ENCODE results near the gene OTOG.

OTOG gene

DNA sequence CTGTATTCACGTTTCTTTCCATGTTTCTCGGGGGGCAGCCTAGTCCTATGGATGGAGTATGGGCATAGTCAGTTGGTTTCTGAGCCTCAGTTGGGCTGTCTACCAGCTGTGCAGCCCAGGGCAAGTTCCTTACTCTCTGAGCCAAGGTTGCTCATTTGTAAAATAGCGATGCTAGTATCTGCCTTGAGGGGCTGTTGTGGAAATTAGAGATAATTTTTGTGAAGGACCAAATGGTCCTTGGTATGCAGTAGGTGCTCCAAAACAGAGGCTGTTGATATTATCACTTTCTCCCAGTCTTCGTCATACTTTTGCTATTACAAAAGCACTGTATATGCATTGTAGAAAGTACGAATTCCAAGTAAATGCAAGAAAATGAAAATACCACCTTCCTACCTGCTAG is 89.7 kb downstream of the OTOG start:
- TF ChIP-seq, protein P1, sequence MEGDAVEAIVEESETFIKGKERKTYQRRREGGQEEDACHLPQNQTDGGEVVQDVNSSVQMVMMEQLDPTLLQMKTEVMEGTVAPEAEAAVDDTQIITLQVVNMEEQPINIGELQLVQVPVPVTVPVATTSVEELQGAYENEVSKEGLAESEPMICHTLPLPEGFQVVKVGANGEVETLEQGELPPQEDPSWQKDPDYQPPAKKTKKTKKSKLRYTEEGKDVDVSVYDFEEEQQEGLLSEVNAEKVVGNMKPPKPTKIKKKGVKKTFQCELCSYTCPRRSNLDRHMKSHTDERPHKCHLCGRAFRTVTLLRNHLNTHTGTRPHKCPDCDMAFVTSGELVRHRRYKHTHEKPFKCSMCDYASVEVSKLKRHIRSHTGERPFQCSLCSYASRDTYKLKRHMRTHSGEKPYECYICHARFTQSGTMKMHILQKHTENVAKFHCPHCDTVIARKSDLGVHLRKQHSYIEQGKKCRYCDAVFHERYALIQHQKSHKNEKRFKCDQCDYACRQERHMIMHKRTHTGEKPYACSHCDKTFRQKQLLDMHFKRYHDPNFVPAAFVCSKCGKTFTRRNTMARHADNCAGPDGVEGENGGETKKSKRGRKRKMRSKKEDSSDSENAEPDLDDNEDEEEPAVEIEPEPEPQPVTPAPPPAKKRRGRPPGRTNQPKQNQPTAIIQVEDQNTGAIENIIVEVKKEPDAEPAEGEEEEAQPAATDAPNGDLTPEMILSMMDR (IDR thresholded peaks at IDR 0.05; ENCODE audit: borderline replicate concordance, extremely low read depth, low read length, poor library complexity, severe bottlenecking) = no peak
- no peak for TF ChIP-seq EZH2 (IDR thresholded peaks at IDR 0.05; ENCODE audit: borderline replicate concordance, low read depth, low read length, severe bottlenecking)
- no peaks in the 10 kb centered on the region for H3K9me3 ChIP-seq (ENCODE audit: insufficient read depth, low read length, severe bottlenecking)
- H2AFZ ChIP-seq (ENCODE audit: low read depth, low read length) = no peak overlapping the region
- DNase-seq (no peak), ATAC-seq (ENCODE audit: insufficient read depth, low read depth) (no peak)
- no peak overlapping the region for H3K4me2 ChIP-seq (ENCODE audit: insufficient read depth, low read length)
- H3K9ac ChIP-seq (ENCODE audit: low read depth, low read length) = no peak overlapping the region
- H3K79me2 ChIP-seq (ENCODE audit: insufficient read depth, low read length) = no peaks in the 10 kb centered on the region
- no peaks in the 10 kb centered on the region for H4K20me1 ChIP-seq (ENCODE audit: insufficient read depth, low read length)
- H3K36me3 ChIP-seq (ENCODE audit: insufficient read depth, low read length) = no peaks in the 10 kb centered on the region
- no peak overlapping the region for H3K27ac ChIP-seq (ENCODE audit: low read length)
- H3K4me1 ChIP-seq (ENCODE audit: insufficient read depth, low read length) = no peaks in the 10 kb centered on the region
- H3K4me3 ChIP-seq (ENCODE audit: low read depth in 1 of 2, low read length in 2 of 2) = no peak overlapping the region
- H3K27me3 ChIP-seq (ENCODE audit: insufficient read depth, low read length, poor library complexity) = peaks cover 3% of the 10 kb centered on the region

DNA sequence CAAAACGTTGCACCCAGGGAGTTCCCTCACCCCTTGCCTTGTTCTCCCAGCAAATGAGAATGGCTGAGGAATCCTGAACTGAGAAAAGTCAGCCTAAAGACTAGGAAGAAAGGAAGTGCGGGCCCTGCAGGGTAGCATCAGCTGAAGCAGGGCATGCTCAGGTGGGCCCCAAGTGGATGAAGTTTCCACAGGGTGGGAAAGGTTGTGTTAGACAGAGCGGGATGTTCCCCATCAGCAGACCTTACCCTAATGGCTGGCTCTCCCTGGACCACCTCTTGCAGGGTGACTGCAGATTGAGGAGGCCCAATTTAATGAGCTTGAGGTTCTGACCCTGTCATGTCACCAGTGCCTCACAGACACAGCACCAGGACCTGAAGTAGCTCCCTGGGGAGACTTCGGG is 90.8 kb downstream of the OTOG start:
- TF ChIP-seq, protein P1 (IDR thresholded peaks at IDR 0.05; ENCODE audit: borderline replicate concordance, extremely low read depth, low read length, poor library complexity, severe bottlenecking) = no peak
- no peak for TF ChIP-seq EZH2 (IDR thresholded peaks at IDR 0.05; ENCODE audit: borderline replicate concordance, low read depth, low read length, severe bottlenecking)
- no peaks in the 10 kb centered on the region; the same call in 1 of the 2 replicates for H4K20me1 ChIP-seq (ENCODE audit: insufficient read depth, low read length)
- no peaks in the 10 kb centered on the region for H3K9me3 ChIP-seq (ENCODE audit: insufficient read depth, low read length, severe bottlenecking)
- ATAC-seq (ENCODE audit: insufficient read depth, low read depth) = no peak
- H2AFZ ChIP-seq (ENCODE audit: low read depth, low read length) = no peak overlapping the region
- peaks cover 5% of the 10 kb centered on the region for H3K27me3 ChIP-seq (ENCODE audit: insufficient read depth, low read length, poor library complexity)
- H3K36me3 ChIP-seq (ENCODE audit: insufficient read depth, low read length) = no peaks in the 10 kb centered on the region
- H3K9ac ChIP-seq (ENCODE audit: low read depth, low read length) = no peak overlapping the region
- no peaks in the 10 kb centered on the region for H3K4me1 ChIP-seq (ENCODE audit: insufficient read depth, low read length)
- no peak overlapping the region for H3K27ac ChIP-seq (ENCODE audit: low read length)
- no peak overlapping the region for H3K4me3 ChIP-seq (ENCODE audit: low read depth in 1 of 2, low read length in 2 of 2)
- DNase-seq = no peak
- H3K79me2 ChIP-seq (ENCODE audit: insufficient read depth, low read length) = no peaks in the 10 kb centered on the region
- H3K4me2 ChIP-seq (ENCODE audit: insufficient read depth, low read length) = no peak overlapping the region

DNA sequence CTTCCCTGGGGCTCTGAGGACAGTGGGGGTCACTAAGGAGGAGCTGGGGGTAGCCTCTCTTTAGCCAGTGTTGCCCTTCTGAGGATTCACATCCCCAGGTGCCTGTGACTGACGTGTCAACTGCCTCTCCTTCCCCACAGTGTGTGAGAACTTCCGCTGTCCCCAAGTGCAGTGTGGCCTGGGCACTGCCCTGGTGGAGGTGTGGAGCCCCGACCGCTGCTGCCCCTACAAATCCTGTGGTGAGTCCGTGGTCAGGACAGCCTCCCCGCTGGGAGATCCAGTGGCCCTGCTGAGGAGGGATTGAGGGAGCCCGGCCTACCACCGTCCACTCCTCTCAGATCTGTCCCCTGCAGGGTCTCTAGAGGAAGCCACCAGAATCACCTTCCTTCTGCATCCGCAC is 91.3 kb downstream of the OTOG start:
- no peaks in the 10 kb centered on the region for H3K36me3 ChIP-seq (ENCODE audit: insufficient read depth, low read length)
- no peak for DNase-seq
- no peak overlapping the region for H2AFZ ChIP-seq (ENCODE audit: low read depth, low read length)
- no peaks in the 10 kb centered on the region for H3K79me2 ChIP-seq (ENCODE audit: insufficient read depth, low read length)
- H3K4me2 ChIP-seq (ENCODE audit: insufficient read depth, low read length) = no peak overlapping the region
- no peaks in the 10 kb centered on the region for H3K9me3 ChIP-seq (ENCODE audit: insufficient read depth, low read length, severe bottlenecking)
- no peaks in the 10 kb centered on the region; the same call in 1 of the 2 replicates for H4K20me1 ChIP-seq (ENCODE audit: insufficient read depth, low read length)
- no peak overlapping the region for H3K9ac ChIP-seq (ENCODE audit: low read depth, low read length)
- H3K4me1 ChIP-seq (ENCODE audit: insufficient read depth, low read length) = no peaks in the 10 kb centered on the region
- H3K27ac ChIP-seq (ENCODE audit: low read length) = no peak overlapping the region
- peaks cover 5% of the 10 kb centered on the region for H3K27me3 ChIP-seq (ENCODE audit: insufficient read depth, low read length, poor library complexity)
- ATAC-seq (ENCODE audit: insufficient read depth, low read depth) = no peak
- no peak overlapping the region for H3K4me3 ChIP-seq (ENCODE audit: low read depth in 1 of 2, low read length in 2 of 2)
- no peak for TF ChIP-seq EZH2 (IDR thresholded peaks at IDR 0.05; ENCODE audit: borderline replicate concordance, low read depth, low read length, severe bottlenecking)
- TF ChIP-seq, protein P1 (IDR thresholded peaks at IDR 0.05; ENCODE audit: borderline replicate concordance, extremely low read depth, low read length, poor library complexity, severe bottlenecking) = no peak

DNA sequence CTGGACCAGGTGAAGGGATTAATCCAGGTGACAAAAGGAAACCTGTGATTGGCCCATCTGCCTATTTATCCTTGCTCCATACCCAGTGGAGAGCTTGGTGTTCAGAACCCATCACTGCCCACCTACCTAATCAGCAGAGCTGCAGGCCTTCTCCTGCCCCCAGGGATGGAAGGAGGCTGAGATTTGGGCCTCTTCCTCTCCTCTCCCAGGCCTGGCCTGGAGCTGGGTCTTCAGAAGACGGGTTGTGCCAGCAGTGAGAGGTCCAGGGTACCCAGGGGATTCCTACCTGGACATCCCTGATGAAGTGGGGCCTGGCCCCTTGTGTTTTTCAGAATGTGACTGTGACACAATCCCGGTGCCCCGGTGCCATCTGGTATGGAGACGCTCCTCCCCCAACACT is 92.0 kb downstream of the OTOG start:
- ATAC-seq (ENCODE audit: insufficient read depth, low read depth) (no peak), DNase-seq (no peak)
- H3K79me2 ChIP-seq (ENCODE audit: insufficient read depth, low read length) = no peaks in the 10 kb centered on the region
- TF ChIP-seq EZH2 (IDR thresholded peaks at IDR 0.05; ENCODE audit: borderline replicate concordance, low read depth, low read length, severe bottlenecking) = no peak
- TF ChIP-seq, protein P1 (IDR thresholded peaks at IDR 0.05; ENCODE audit: borderline replicate concordance, extremely low read depth, low read length, poor library complexity, severe bottlenecking) = no peak
- H3K4me1 ChIP-seq (ENCODE audit: insufficient read depth, low read length) = no peaks in the 10 kb centered on the region
- no peaks in the 10 kb centered on the region for H3K9me3 ChIP-seq (ENCODE audit: insufficient read depth, low read length, severe bottlenecking)
- H3K4me3 ChIP-seq (ENCODE audit: low read depth in 1 of 2, low read length in 2 of 2) = no peak overlapping the region
- no peaks in the 10 kb centered on the region for H3K36me3 ChIP-seq (ENCODE audit: insufficient read depth, low read length)
- no peak overlapping the region for H3K4me2 ChIP-seq (ENCODE audit: insufficient read depth, low read length)
- peaks cover 5% of the 10 kb centered on the region for H3K27me3 ChIP-seq (ENCODE audit: insufficient read depth, low read length, poor library complexity)
- H2AFZ ChIP-seq (ENCODE audit: low read depth, low read length) = no peak overlapping the region
- no peak overlapping the region for H3K9ac ChIP-seq (ENCODE audit: low read depth, low read length)
- no peaks in the 10 kb centered on the region; the same call in 1 of the 2 replicates for H4K20me1 ChIP-seq (ENCODE audit: insufficient read depth, low read length)
- H3K27ac ChIP-seq (ENCODE audit: low read length) = no peak overlapping the region
